Neural progenitor cell (in vitro differentiated cells): ENCODE data around the gene DPP3. TPM values are rescaled to one million over a fixed set of nuclear protein-coding genes. Genes with fewer than 3 reads are reported as not detected.
"Not testable (repeated sequence)": the region's sequence is repeated elsewhere in the genome, so short reads cannot be mapped to it uniquely, and the experiment has no call there.

Experiments used
- DNase-seq: peaks from one replicate; pipeline ENCODE4 v3.0.0-alpha.2; 2016; ENCODE audit warnings: low spot score
- H2AFZ ChIP-seq: fragments of 200-600 bp; sonication (generic); replicated peaks from 2 replicates; pipeline ENCODE4 v1.6.1; 2016; ENCODE audit warnings: antibody characterized with exemption
- H3F3A ChIP-seq: fragments of 200-600 bp; sonication (generic); 2 replicates; pipeline ENCODE4 v1.6.1; 2016; ENCODE audit warnings: antibody characterized with exemption, low read depth
- H3K27ac ChIP-seq: fragments of 200-600 bp; sonication (generic); 2 replicates; pipeline ENCODE4 v1.5.1; 2016; ENCODE audit warnings: mild to moderate bottlenecking
- H3K27me3 ChIP-seq: fragments of 200-600 bp; sonication (generic); 2 replicates; pipeline ENCODE4 v1.6.1; 2016; ENCODE audit warnings: mild to moderate bottlenecking, moderate library complexity
- H3K36me3 ChIP-seq: fragments of 200-600 bp; sonication (generic); 2 replicates; pipeline ENCODE4 v1.5.1; 2016
- H3K4me1 ChIP-seq: fragments of 200-600 bp; sonication (generic); 2 replicates; pipeline ENCODE4 v1.6.1; 2016; ENCODE audit warnings: mixed run types
- H3K4me2 ChIP-seq: fragments of 200-600 bp; sonication (generic); 2 replicates; pipeline ENCODE4 v1.6.1; 2016
- H3K4me3 ChIP-seq: fragments of 200-600 bp; sonication (generic); 2 replicates; pipeline ENCODE4 v1.5.1; 2016
- H3K79me2 ChIP-seq: fragments of 200-600 bp; sonication (generic); 2 replicates; pipeline ENCODE4 v1.6.1; 2016; ENCODE audit warnings: low read depth
- H3K9ac ChIP-seq: fragments of 200-600 bp; sonication (generic); 2 replicates; pipeline ENCODE4 v1.6.1; 2016
- H3K9me3 ChIP-seq: fragments of 200-600 bp; sonication (generic); 2 replicates; pipeline ENCODE4 v1.5.1; 2016; ENCODE audit warnings: low read depth
- H4K20me1 ChIP-seq: fragments of 200-600 bp; sonication (generic); 2 replicates; pipeline ENCODE4 v1.6.1; 2016; ENCODE audit warnings: low read depth
- H3K27ac Mint-ChIP-seq: 3 replicates; pipeline ENCODE4 v1.8.0; 2021; ENCODE audit warnings: mixed read lengths
- H3K27me3 Mint-ChIP-seq: 2 replicates; pipeline ENCODE4 v1.8.0; 2022; ENCODE audit warnings: low read depth, mild to moderate bottlenecking, inconsistent platforms, moderate library complexity, mixed read lengths; ENCODE audit not compliant: insufficient read depth
- H3K36me3 Mint-ChIP-seq: 3 replicates; pipeline ENCODE4 v1.8.0; 2021; ENCODE audit warnings: mixed read lengths
- H3K4me1 Mint-ChIP-seq: 3 replicates; pipeline ENCODE4 v1.8.0; 2021; ENCODE audit warnings: mixed read lengths
- H3K4me3 Mint-ChIP-seq: 3 replicates; pipeline ENCODE4 v1.8.0; 2021; ENCODE audit warnings: mild to moderate bottlenecking, moderate library complexity, mixed read lengths
- H3K9me3 Mint-ChIP-seq: 3 replicates; pipeline ENCODE4 v1.8.0; 2020; ENCODE audit warnings: mixed read lengths
- EZH2 ChIP-seq: fragments of 200-600 bp; sonication (generic); IDR thresholded peaks from 2 replicates; pipeline ENCODE4 v1.6.1; 2017; ENCODE audit warnings: antibody characterized with exemption, mild to moderate bottlenecking, moderate library complexity
- total RNA-seq: library from RNA; depleted of rRNA; stranded (reverse); fragments of >200 nt; gene quantifications from 2 replicates; pipeline ENCODE4 v1.2.3, GENCODE V29; 2015; ENCODE audit warnings: low replicate concordance
- TF ChIP-seq, protein P1 (sequence below): fragments of 200-600 bp; sonication (generic); IDR thresholded peaks from 2 replicates; pipeline ENCODE4 v1.5.1; 2017; ENCODE audit warnings: antibody characterized with exemption, mild to moderate bottlenecking

DPP3 gene
- total RNA-seq, 1 donor from 2014 or later, result 41.3 TPM

DNA sequence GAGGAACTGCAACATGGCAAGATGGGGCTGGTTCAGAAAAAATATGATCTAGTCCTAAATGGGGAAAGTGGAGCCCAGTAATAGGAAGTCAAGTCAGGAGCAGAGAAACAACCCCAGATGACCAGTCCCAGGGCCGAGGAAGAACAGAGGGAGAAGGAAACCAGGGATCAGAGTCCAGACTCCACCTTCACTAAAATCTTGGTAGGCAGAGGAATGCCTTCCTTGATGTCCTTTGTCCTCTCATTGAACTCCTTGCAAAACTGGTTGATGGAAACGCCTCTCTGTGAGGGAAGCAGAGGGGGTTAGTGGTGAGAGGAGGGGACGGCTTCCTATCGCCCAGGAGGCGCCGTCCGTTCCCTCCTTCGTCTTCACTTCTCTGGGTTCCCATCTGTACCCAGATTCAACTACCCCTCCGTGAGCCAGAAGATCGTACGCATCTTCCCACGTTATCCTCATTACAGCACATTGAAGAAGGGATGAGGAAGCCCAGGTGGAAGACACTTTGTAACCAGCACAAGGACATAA, 42.2 kb upstream of the DPP3 start:
- Histone ChIP-seq H3K4me3 (peak overlapping the region; percentile 89), H3K27me3 (no peaks in the 10 kb centered on the region), H3K9me3 (no peaks in the 10 kb centered on the region), H3K4me2 (peak overlapping the region; percentile 86), H3K27ac (no peak overlapping the region), H3F3A (peaks cover 5% of the 10 kb centered on the region), H3K36me3 (no peaks in the 10 kb centered on the region), H4K20me1 (no peaks in the 10 kb centered on the region), H3K9ac (peak overlapping the region; percentile 71), H2AFZ (peak overlapping the region; percentile 100), H3K79me2 (peaks cover 11% of the 10 kb centered on the region), H3K4me1 (peaks cover 5% of the 10 kb centered on the region)
- peaks cover 5% of the 10 kb centered on the region for H3K27me3 Mint-ChIP-seq
- H3K36me3 Mint-ChIP-seq, result peaks cover 2% of the 10 kb centered on the region
- no peak for TF ChIP-seq EZH2
- TF ChIP-seq, protein P1, sequence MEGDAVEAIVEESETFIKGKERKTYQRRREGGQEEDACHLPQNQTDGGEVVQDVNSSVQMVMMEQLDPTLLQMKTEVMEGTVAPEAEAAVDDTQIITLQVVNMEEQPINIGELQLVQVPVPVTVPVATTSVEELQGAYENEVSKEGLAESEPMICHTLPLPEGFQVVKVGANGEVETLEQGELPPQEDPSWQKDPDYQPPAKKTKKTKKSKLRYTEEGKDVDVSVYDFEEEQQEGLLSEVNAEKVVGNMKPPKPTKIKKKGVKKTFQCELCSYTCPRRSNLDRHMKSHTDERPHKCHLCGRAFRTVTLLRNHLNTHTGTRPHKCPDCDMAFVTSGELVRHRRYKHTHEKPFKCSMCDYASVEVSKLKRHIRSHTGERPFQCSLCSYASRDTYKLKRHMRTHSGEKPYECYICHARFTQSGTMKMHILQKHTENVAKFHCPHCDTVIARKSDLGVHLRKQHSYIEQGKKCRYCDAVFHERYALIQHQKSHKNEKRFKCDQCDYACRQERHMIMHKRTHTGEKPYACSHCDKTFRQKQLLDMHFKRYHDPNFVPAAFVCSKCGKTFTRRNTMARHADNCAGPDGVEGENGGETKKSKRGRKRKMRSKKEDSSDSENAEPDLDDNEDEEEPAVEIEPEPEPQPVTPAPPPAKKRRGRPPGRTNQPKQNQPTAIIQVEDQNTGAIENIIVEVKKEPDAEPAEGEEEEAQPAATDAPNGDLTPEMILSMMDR, result no peak
- DNase-seq, result peak; percentile 11
- H3K4me3 Mint-ChIP-seq, result peak overlapping the region; percentile 93
- peaks cover 14% of the 10 kb centered on the region for H3K4me1 Mint-ChIP-seq
- H3K9me3 Mint-ChIP-seq, result no peaks in the 10 kb centered on the region
- peak overlapping the region; percentile 65 for H3K27ac Mint-ChIP-seq

DNA sequence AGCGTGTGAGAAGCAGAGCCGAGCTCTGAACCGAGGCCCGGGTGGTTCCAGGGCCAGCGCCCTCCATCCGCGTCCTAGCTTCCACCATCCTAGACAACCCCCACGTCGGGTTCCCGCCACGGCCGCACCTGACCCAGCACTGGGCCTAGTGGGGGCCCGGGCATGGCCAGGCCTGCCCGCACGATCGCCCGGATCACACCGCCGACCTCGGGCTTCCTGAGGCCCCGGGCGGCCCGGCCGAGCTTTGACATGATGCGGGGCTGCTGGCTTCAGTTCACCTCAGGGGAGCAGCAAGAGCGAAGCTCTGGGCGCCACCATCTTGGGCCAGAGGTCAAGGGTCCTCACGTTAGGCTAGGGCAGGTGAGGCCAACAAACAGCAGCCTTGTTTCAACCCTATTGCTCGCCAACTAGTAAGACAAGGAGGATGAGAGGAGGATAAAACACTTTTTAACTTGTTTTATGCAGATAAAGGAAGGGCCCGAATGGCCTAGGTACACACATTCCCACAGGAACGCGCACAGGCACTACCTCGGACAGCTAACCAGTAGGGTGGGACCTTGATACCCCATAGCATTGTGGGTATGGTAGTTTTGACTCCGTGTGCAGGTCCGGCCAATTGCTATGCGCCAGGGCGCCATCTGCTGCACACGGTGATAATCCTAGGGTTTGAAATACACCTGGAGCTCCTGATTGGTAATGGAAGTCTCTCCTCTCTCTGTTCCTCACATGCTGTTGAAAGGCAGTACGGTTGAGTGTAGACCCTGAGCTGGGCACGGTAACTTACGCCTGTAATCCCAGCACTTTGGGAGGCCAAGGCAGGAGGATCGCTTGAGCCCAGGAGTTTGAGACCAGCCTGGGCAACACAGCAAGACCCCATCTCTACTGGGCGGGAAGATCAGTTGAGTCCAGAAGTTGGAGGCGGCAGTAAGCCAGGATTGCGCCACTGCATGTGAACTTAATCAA, 41.4 kb upstream of the DPP3 start, which contains the start of gene MRPL11:
MRPL11 (minus strand) TSS at position 345 of the 963 bp plus-strand sequence; CDS start at position 251, 94 bp downstream.
- Mint-ChIP-seq H3K36me3 (peaks cover 2% of the 10 kb centered on the region), H3K4me1 (peaks cover 14% of the 10 kb centered on the region), H3K27ac (peak within 1 kb of the TSS; percentile 100), H3K27me3 (peaks cover 5% of the 10 kb centered on the region), H3K9me3 (no peaks in the 10 kb centered on the region), H3K4me3 (peak within 1 kb of the TSS; percentile 93)
- peaks cover 11% of the 10 kb centered on the region for H3K79me2 ChIP-seq
- peak; percentile 95 for DNase-seq
- H4K20me1 ChIP-seq, result no peaks in the 10 kb centered on the region
- H3K9me3 ChIP-seq, result no peaks in the 10 kb centered on the region
- TF ChIP-seq EZH2, result no peak
- TF ChIP-seq, protein P1, result peak; percentile 68
- H2AFZ ChIP-seq, result peak within 1 kb of the TSS; percentile 100
- peaks cover 5% of the 10 kb centered on the region for H3K4me1 ChIP-seq
- H3K9ac ChIP-seq, result peak within 1 kb of the TSS; percentile 71
- peak within 1 kb of the TSS; percentile 86 for H3K4me2 ChIP-seq
- H3K36me3 ChIP-seq, result no peaks in the 10 kb centered on the region
- H3K4me3 ChIP-seq, result peak within 1 kb of the TSS; percentile 89
- H3K27ac ChIP-seq, result peak within 1 kb of the TSS; percentile 27
- peaks cover 5% of the 10 kb centered on the region for H3F3A ChIP-seq
- H3K27me3 ChIP-seq, result no peaks in the 10 kb centered on the region

DNA sequence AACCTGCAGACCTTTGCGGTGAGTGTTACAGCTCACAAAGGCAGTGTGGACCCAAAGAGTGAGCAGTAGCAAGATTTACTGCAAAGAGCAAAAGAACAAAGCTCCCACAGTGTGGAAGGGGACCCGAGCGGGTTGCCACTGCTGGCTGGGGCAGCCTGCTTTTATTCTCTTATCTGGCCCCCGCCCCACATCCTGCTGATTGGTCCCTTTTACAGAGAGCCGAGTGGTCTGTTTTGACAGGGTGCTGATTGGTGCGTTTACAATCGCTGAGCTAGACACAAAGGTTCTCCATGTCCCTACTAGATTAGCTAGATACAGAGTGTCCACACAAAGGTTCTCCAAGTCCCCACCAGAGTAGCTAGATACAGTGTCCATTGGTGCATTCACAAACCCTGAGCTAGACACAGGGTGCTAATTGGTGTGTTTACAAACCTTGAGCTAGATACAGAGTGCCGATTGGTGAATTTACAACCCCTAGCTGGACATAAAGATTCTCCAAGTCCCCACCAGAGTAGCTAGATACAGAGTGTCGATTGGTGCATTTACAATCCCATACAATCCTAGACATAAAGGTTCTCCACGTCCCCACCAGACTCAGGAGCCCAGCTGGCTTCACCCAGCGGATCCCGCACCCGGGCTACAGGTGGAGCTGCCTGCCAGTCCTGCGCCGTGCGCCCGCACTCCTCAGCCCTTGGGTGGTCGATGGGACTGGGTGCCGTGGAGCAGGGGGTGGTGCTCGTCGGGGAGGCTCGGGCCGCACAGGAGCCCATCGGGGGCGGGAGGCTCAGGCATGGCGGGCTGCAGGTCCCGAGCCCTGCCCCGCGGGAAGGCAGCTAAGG, 39.9 kb upstream of the DPP3 start:
- peaks cover 14% of the 10 kb centered on the region for H3K4me1 Mint-ChIP-seq
- H3K4me3 ChIP-seq, H3K9me3 Mint-ChIP-seq, H3K27me3 ChIP-seq, H3K27me3 Mint-ChIP-seq, H3K9ac ChIP-seq, H2AFZ ChIP-seq, H3K36me3 Mint-ChIP-seq, H3K27ac Mint-ChIP-seq, H3K27ac ChIP-seq, H4K20me1 ChIP-seq, H3K4me2 ChIP-seq, H3F3A ChIP-seq, H3K4me1 ChIP-seq, H3K9me3 ChIP-seq, DNase-seq, H3K36me3 ChIP-seq: not testable (repeated sequence)
- H3K79me2 ChIP-seq, result peaks cover 11% of the 10 kb centered on the region
- H3K4me3 Mint-ChIP-seq, result peak overlapping the region; percentile 56

DNA sequence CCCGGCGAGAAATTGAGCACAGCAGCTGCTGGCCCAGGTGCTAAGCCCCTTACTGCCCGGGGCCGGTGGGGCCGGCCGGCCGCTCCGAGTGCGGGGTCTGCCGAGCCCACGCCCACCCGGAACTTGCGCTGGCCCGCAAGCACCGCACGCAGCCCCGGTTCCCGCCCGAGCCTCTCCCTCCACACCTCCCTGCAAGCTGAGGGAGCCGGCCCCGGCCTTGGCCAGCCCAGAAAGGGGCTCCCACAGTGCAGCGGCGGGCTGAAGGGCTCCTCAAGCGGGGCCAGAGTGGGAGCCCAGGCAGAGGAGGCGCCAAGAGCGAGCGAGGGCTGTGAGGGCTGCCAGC, 39.3 kb upstream of the DPP3 start:
- not testable (repeated sequence) for H3K27ac ChIP-seq, H3K27me3 ChIP-seq, H3F3A ChIP-seq, H3K4me3 Mint-ChIP-seq, H4K20me1 ChIP-seq, DNase-seq, H2AFZ ChIP-seq, H3K27ac Mint-ChIP-seq, H3K9me3 ChIP-seq, H3K4me1 ChIP-seq, H3K27me3 Mint-ChIP-seq, H3K4me2 ChIP-seq, H3K9me3 Mint-ChIP-seq, H3K9ac ChIP-seq, H3K4me3 ChIP-seq, H3K36me3 ChIP-seq, H3K36me3 Mint-ChIP-seq
- peaks cover 14% of the 10 kb centered on the region for H3K4me1 Mint-ChIP-seq
- peaks cover 11% of the 10 kb centered on the region for H3K79me2 ChIP-seq
